IMR-90 (cell line): Measurements from ENCODE around the gene AQP7.
"Not testable (repeated sequence)": the region's sequence is repeated elsewhere in the genome, so short reads cannot be mapped to it uniquely, and the experiment has no call there.

Source experiments
- CEBPB ChIP-seq: IDR thresholded peaks from 2 replicates; pipeline ENCODE4 v1.6.1; 2012; ENCODE audit warnings: low read depth, low read length, improper control_type of control experiment
- CHD1 ChIP-seq: IDR thresholded peaks from 2 replicates; pipeline ENCODE4 v1.6.1; 2012; ENCODE audit warnings: low read depth, low read length, improper control_type of control experiment
- CTCF ChIP-seq: conservative IDR thresholded peaks from 2 replicates; pipeline ENCODE4 v1.5.1; 2012; ENCODE audit warnings: mild to moderate bottlenecking, low read depth, low read length, improper control_type of control experiment
- FOS ChIP-seq: fragments of 150-350 bp; IDR thresholded peaks from 2 replicates; pipeline ENCODE4 v1.6.1; 2016; ENCODE audit warnings: low read depth, low read length
- MAFK ChIP-seq: IDR thresholded peaks from 2 replicates; pipeline ENCODE4 v1.6.1; 2012; ENCODE audit warnings: low read depth, low read length, improper control_type of control experiment
- MAZ ChIP-seq: IDR thresholded peaks from 2 replicates; pipeline ENCODE4 v1.6.1; 2012; ENCODE audit warnings: low read depth, mild to moderate bottlenecking, low read length, improper control_type of control experiment, moderate library complexity, borderline replicate concordance
- MXI1 ChIP-seq: IDR thresholded peaks from 2 replicates; pipeline ENCODE4 v1.6.1; 2012; ENCODE audit warnings: low read depth, mild to moderate bottlenecking, low read length, moderate library complexity, borderline replicate concordance
- NFE2L2 ChIP-seq: fragments of 150-350 bp; IDR thresholded peaks from 2 replicates; pipeline ENCODE4 v1.6.1; 2016; ENCODE audit warnings: low read depth, mild to moderate bottlenecking, low read length
- POLR2A ChIP-seq: IDR thresholded peaks from 2 replicates; pipeline ENCODE4 v1.6.1; 2012; ENCODE audit warnings: mild to moderate bottlenecking, low read depth, low read length
- RAD21 ChIP-seq: IDR thresholded peaks from 2 replicates; pipeline ENCODE4 v1.6.1; 2012; ENCODE audit warnings: low read length, improper control_type of control experiment
- RCOR1 ChIP-seq: IDR thresholded peaks from 2 replicates; pipeline ENCODE4 v1.6.1; 2012; ENCODE audit warnings: mild to moderate bottlenecking, low read length, improper control_type of control experiment; ENCODE audit not compliant: insufficient replicate concordance
- RFX5 ChIP-seq: IDR thresholded peaks from 2 replicates; pipeline ENCODE4 v1.8.0; 2012; ENCODE audit warnings: low read depth, mild to moderate bottlenecking, low read length, moderate library complexity
- SMC3 ChIP-seq: fragments of 150-350 bp; IDR thresholded peaks from 2 replicates; pipeline ENCODE4 v1.6.1; 2016; ENCODE audit warnings: low read depth, mild to moderate bottlenecking, antibody characterized with exemption, low read length, moderate library complexity

- not testable (repeated sequence) for TF ChIP-seq CTCF, POLR2A, MAZ, RCOR1, MAFK, RAD21, FOS, SMC3, MXI1, CHD1, CEBPB, RFX5, NFE2L2
These were observed 37.6 kb downstream of the AQP7 start for GRCh38 chr9:33364814-33365213.
